SJSA1 (cell line): ENCODE results near the gene PDE4B. TPM values are rescaled to one million over a fixed set of nuclear protein-coding genes. Genes with fewer than 3 reads are reported as not detected.
A peak's percentile ranks its signal among the peaks of the same experiment; 100 is the strongest.

ENCODE experiments used
- DNase-seq, 2 experiments: peaks; one replicate each; pipeline ENCODE4 v3.0.0-alpha.2; 2015 to 2020; ENCODE audit warnings: low spot score in 2 of 2, low read depth in 1 of 2
- H3K27ac ChIP-seq: fragments of 250-450 bp; sonication (Bioruptor Pico); 2 replicates; pipeline ENCODE4 v1.5.1; 2020; ENCODE audit warnings: mild to moderate bottlenecking, moderate library complexity
- H3K27me3 ChIP-seq: fragments of 250-450 bp; sonication (Bioruptor Pico); replicated peaks from 2 replicates; pipeline ENCODE4 v1.5.1; 2020; ENCODE audit warnings: mild to moderate bottlenecking, moderate library complexity
- H3K36me3 ChIP-seq: fragments of 250-450 bp; sonication (Bioruptor Pico); 2 replicates; pipeline ENCODE4 v1.5.1; 2020; ENCODE audit warnings: mild to moderate bottlenecking
- H3K4me1 ChIP-seq: fragments of 250-450 bp; sonication (Bioruptor Pico); replicated peaks from 2 replicates; pipeline ENCODE4 v1.6.1; 2021; ENCODE audit warnings: mild to moderate bottlenecking
- H3K4me3 ChIP-seq: fragments of 250-450 bp; sonication (Bioruptor Pico); 2 replicates; pipeline ENCODE4 v1.5.1; 2020; ENCODE audit warnings: mild to moderate bottlenecking
- H3K9me3 ChIP-seq: fragments of 250-450 bp; sonication (Bioruptor Pico); replicated peaks from 2 replicates; pipeline ENCODE4 v1.5.1; 2020; ENCODE audit warnings: mild to moderate bottlenecking
- total RNA-seq: library from RNA; depleted of rRNA; stranded (reverse); fragments of >200 nt; shearing (Covaris generic); gene quantifications from 2 replicates; pipeline ENCODE4 v1.2.3, GENCODE V29; 2014

The PDE4B gene
- total RNA-seq, 1 experiment from 2014 or later = 12.4 TPM

GRCh38 chr1:66384258-66384921, 591.7 kb downstream of the PDE4B start:
- Histone ChIP-seq H3K27ac (no peak overlapping the region), H3K9me3 (no peaks in the 10 kb centered on the region; the same call in 1 of the 2 replicates), H3K36me3 (no peaks in the 10 kb centered on the region), H3K4me3 (no peak overlapping the region), H3K27me3 (no peaks in the 10 kb centered on the region), H3K4me1 (no peaks in the 10 kb centered on the region)
- DNase-seq = no peak

GRCh38 chr1:66386712-66387111, 594.0 kb downstream of the PDE4B start:
- no peaks in the 10 kb centered on the region for H3K36me3 ChIP-seq
- DNase-seq = no peak
- H3K9me3 ChIP-seq = no peaks in the 10 kb centered on the region; the same call in none of the 2 replicates
- H3K4me3 ChIP-seq = no peak overlapping the region
- H3K4me1 ChIP-seq = no peaks in the 10 kb centered on the region
- H3K27ac ChIP-seq = no peak overlapping the region
- no peaks in the 10 kb centered on the region for H3K27me3 ChIP-seq

- no peaks in the 10 kb centered on the region for H3K4me1 ChIP-seq
- H3K9me3 ChIP-seq = no peaks in the 10 kb centered on the region; the same call in none of the 2 replicates
- H3K27ac ChIP-seq = no peak overlapping the region
- DNase-seq = no peak
- H3K36me3 ChIP-seq = no peaks in the 10 kb centered on the region
- H3K27me3 ChIP-seq = no peaks in the 10 kb centered on the region
- no peak overlapping the region for H3K4me3 ChIP-seq
Measured at GRCh38 chr1:66388913-66389312, 596.2 kb downstream of the PDE4B start.

- H3K27ac ChIP-seq = no peak overlapping the region
- H3K9me3 ChIP-seq = no peaks in the 10 kb centered on the region; the same call in 1 of the 2 replicates
- H3K36me3 ChIP-seq = no peaks in the 10 kb centered on the region
- no peaks in the 10 kb centered on the region for H3K27me3 ChIP-seq
- H3K4me3 ChIP-seq = no peak overlapping the region
- H3K4me1 ChIP-seq = no peaks in the 10 kb centered on the region; the same call in 1 of the 2 replicates
- DNase-seq = no peak
Measured at GRCh38 chr1:66393586-66394287, 601.0 kb downstream of the PDE4B start.

GRCh38 chr1:66394603-66395002, 601.9 kb downstream of the PDE4B start:
- Histone ChIP-seq H3K27ac (no peak overlapping the region), H3K9me3 (no peaks in the 10 kb centered on the region; the same call in 1 of the 2 replicates), H3K27me3 (no peaks in the 10 kb centered on the region), H3K4me1 (peaks cover 2% of the 10 kb centered on the region), H3K36me3 (no peaks in the 10 kb centered on the region), H3K4me3 (no peak overlapping the region)
- DNase-seq = no peak

- Histone ChIP-seq H3K27me3 (no peaks in the 10 kb centered on the region), H3K27ac (no peak overlapping the region), H3K9me3 (no peaks in the 10 kb centered on the region; the same call in 1 of the 2 replicates), H3K4me1 (peaks cover 8% of the 10 kb centered on the region), H3K36me3 (no peaks in the 10 kb centered on the region), H3K4me3 (no peak overlapping the region)
- no peak for DNase-seq
Measured at GRCh38 chr1:66395202-66396061, 602.7 kb downstream of the PDE4B start.

- no peak for DNase-seq
- no peaks in the 10 kb centered on the region for H3K9me3 ChIP-seq
- no peak overlapping the region for H3K4me3 ChIP-seq
- no peaks in the 10 kb centered on the region for H3K27me3 ChIP-seq
- no peak overlapping the region for H3K27ac ChIP-seq
- H3K36me3 ChIP-seq = no peaks in the 10 kb centered on the region
- peaks cover 8% of the 10 kb centered on the region for H3K4me1 ChIP-seq
Measured at GRCh38 chr1:66396212-66396890, 603.7 kb downstream of the PDE4B start.

- DNase-seq = no peak
- no peaks in the 10 kb centered on the region for H3K27me3 ChIP-seq
- H3K36me3 ChIP-seq = no peaks in the 10 kb centered on the region
- no peaks in the 10 kb centered on the region for H3K9me3 ChIP-seq
- H3K4me3 ChIP-seq = no peak overlapping the region
- H3K27ac ChIP-seq = no peak overlapping the region
- peaks cover 8% of the 10 kb centered on the region for H3K4me1 ChIP-seq
Measured at GRCh38 chr1:66397192-66397591, 604.5 kb downstream of the PDE4B start.

- no peak overlapping the region for H3K4me3 ChIP-seq
- H3K36me3 ChIP-seq = no peaks in the 10 kb centered on the region
- peak in 1 of 2 experiments; percentile 24 for DNase-seq
- peaks cover 8% of the 10 kb centered on the region for H3K4me1 ChIP-seq
- no peaks in the 10 kb centered on the region for H3K27me3 ChIP-seq
- no peaks in the 10 kb centered on the region for H3K9me3 ChIP-seq
- H3K27ac ChIP-seq = no peak overlapping the region
Measured at GRCh38 chr1:66399888-66400529, 607.3 kb downstream of the PDE4B start.

- Histone ChIP-seq H3K9me3 (no peaks in the 10 kb centered on the region), H3K27me3 (no peaks in the 10 kb centered on the region), H3K4me1 (peaks cover 8% of the 10 kb centered on the region), H3K36me3 (no peaks in the 10 kb centered on the region), H3K4me3 (no peak overlapping the region), H3K27ac (no peak overlapping the region)
- DNase-seq = no peak
Measured at GRCh38 chr1:66400660-66401059, 608.0 kb downstream of the PDE4B start.

- no peaks in the 10 kb centered on the region for H3K27me3 ChIP-seq
- no peak for DNase-seq
- no peaks in the 10 kb centered on the region for H3K36me3 ChIP-seq
- no peak overlapping the region for H3K27ac ChIP-seq
- H3K4me1 ChIP-seq = peaks cover 8% of the 10 kb centered on the region
- H3K9me3 ChIP-seq = no peaks in the 10 kb centered on the region
- no peak overlapping the region for H3K4me3 ChIP-seq
Measured at GRCh38 chr1:66401244-66401643, 608.5 kb downstream of the PDE4B start.

- no peak for DNase-seq
- Histone ChIP-seq H3K9me3 (no peaks in the 10 kb centered on the region), H3K4me3 (no peak overlapping the region), H3K4me1 (peaks cover 8% of the 10 kb centered on the region), H3K27ac (no peak overlapping the region), H3K36me3 (no peaks in the 10 kb centered on the region), H3K27me3 (no peaks in the 10 kb centered on the region)
Measured at GRCh38 chr1:66402194-66402593, 609.5 kb downstream of the PDE4B start.
